Neural crest cell (in vitro differentiated cells): ENCODE measurements around the gene TNNT3. TPM values are rescaled to one million over a fixed set of nuclear protein-coding genes. Genes with fewer than 3 reads are reported as not detected.
"Not testable (repeated sequence)": the region's sequence is repeated elsewhere in the genome, so short reads cannot be mapped to it uniquely, and the experiment has no call there.

Experiments used
- DNase-seq: peaks from one replicate; pipeline ENCODE4 v3.0.0; 2021; ENCODE audit warnings: low read depth, mixed read lengths, low spot score
- H3K27ac Mint-ChIP-seq: one replicate; pipeline ENCODE4 v1.8.0; 2021; ENCODE audit warnings: mild to moderate bottlenecking, mixed read lengths; ENCODE audit not compliant: unreplicated experiment
- H3K27me3 Mint-ChIP-seq: 2 replicates; pipeline ENCODE4 v1.8.0; 2021; ENCODE audit warnings: low read depth, mild to moderate bottlenecking, mixed read lengths
- H3K36me3 Mint-ChIP-seq: 2 replicates; pipeline ENCODE4 v1.8.0; 2021; ENCODE audit warnings: low read depth, mild to moderate bottlenecking, mixed read lengths
- H3K4me1 Mint-ChIP-seq: 2 replicates; pipeline ENCODE4 v1.8.0; 2021; ENCODE audit warnings: mixed read lengths
- H3K4me3 Mint-ChIP-seq: one replicate; pipeline ENCODE4 v1.8.0; 2021; ENCODE audit warnings: mild to moderate bottlenecking, mixed read lengths
- H3K9me3 Mint-ChIP-seq: 2 replicates; pipeline ENCODE4 v1.8.0; 2021; ENCODE audit warnings: mixed read lengths
- CTCF ChIP-seq: fragments of 200-600 bp; sonication (generic); conservative IDR thresholded peaks from 2 replicates; pipeline ENCODE4 v1.5.0; 2021; ENCODE audit warnings: antibody characterized with exemption, mild to moderate bottlenecking
- total RNA-seq: library from RNA; stranded (reverse); gene quantifications from 2 replicates; pipeline ENCODE4 v1.2.1, GENCODE V29; 2021

TNNT3 gene
- total RNA-seq, 1 donor from 2014 or later, result not detected

- DNase-seq, result no peak
- Mint-ChIP-seq H3K27me3 (peaks cover 3% of the 10 kb centered on the region), H3K4me3 (no peak overlapping the region), H3K36me3 (no peaks in the 10 kb centered on the region), H3K9me3 (no peaks in the 10 kb centered on the region), H3K27ac (no peak overlapping the region), H3K4me1 (peaks cover 7% of the 10 kb centered on the region)
- no peak for TF ChIP-seq CTCF
Observed at GRCh38 chr11:1873048-1873812, 46.3 kb upstream of the TNNT3 start.

GRCh38 chr11:1873813-1874150 lies 45.7 kb upstream of the TNNT3 start:
- H3K36me3 Mint-ChIP-seq, H3K4me3 Mint-ChIP-seq, H3K27me3 Mint-ChIP-seq: not testable (repeated sequence)

GRCh38 chr11:1874441-1875092 lies 44.9 kb upstream of the TNNT3 start:
- DNase-seq, H3K36me3 Mint-ChIP-seq, H3K4me1 Mint-ChIP-seq, H3K9me3 Mint-ChIP-seq, H3K27ac Mint-ChIP-seq, H3K4me3 Mint-ChIP-seq, H3K27me3 Mint-ChIP-seq: not testable (repeated sequence)

More at GRCh38 chr11:1873813-1874150, 45.7 kb upstream of the TNNT3 start:
- H3K9me3 Mint-ChIP-seq, H3K27ac Mint-ChIP-seq, H3K4me1 Mint-ChIP-seq, DNase-seq: not testable (repeated sequence)

GRCh38 chr11:1875093-1875850 lies 44.2 kb upstream of the TNNT3 start:
- no peak overlapping the region for H3K4me3 Mint-ChIP-seq
- TF ChIP-seq CTCF, result no peak
- no peak for DNase-seq
- H3K4me1 Mint-ChIP-seq, result peaks cover 7% of the 10 kb centered on the region
- no peaks in the 10 kb centered on the region for H3K36me3 Mint-ChIP-seq
- no peak overlapping the region for H3K27ac Mint-ChIP-seq
- no peaks in the 10 kb centered on the region for H3K9me3 Mint-ChIP-seq
- peaks cover 3% of the 10 kb centered on the region for H3K27me3 Mint-ChIP-seq

GRCh38 chr11:1875851-1876301 lies 43.6 kb upstream of the TNNT3 start:
- H3K4me3 Mint-ChIP-seq, H3K27me3 Mint-ChIP-seq, H3K27ac Mint-ChIP-seq, H3K36me3 Mint-ChIP-seq, H3K9me3 Mint-ChIP-seq, H3K4me1 Mint-ChIP-seq, DNase-seq: not testable (repeated sequence)

GRCh38 chr11:1876361-1877063 lies 43.0 kb upstream of the TNNT3 start:
- H3K4me3 Mint-ChIP-seq, result no peak overlapping the region
- no peaks in the 10 kb centered on the region for H3K36me3 Mint-ChIP-seq
- H3K4me1 Mint-ChIP-seq, result peaks cover 4% of the 10 kb centered on the region
- no peak overlapping the region for H3K27ac Mint-ChIP-seq
- no peaks in the 10 kb centered on the region for H3K9me3 Mint-ChIP-seq
- TF ChIP-seq CTCF, result peak; percentile 57
- peak; percentile 60 for DNase-seq
- H3K27me3 Mint-ChIP-seq, result no peaks in the 10 kb centered on the region
